Breast epithelium (tissue), 3 donors: ENCODE measurements around the gene P2RY6.

ENCODE experiments used
- CTCF ChIP-seq, 3 donors: fragments of 450-650 bp; IDR thresholded peaks; one replicate each; pipeline ENCODE4 v1.5.1; 2016 to 2017; ENCODE audit warnings: antibody characterized with exemption in 3 of 3, mild to moderate bottlenecking in 3 of 3, moderate library complexity in 3 of 3
- POLR2A ChIP-seq: fragments of 450-650 bp; IDR thresholded peaks from one replicate; pipeline ENCODE4 v1.6.1; 2016; ENCODE audit warnings: antibody characterized with exemption, mild to moderate bottlenecking, moderate library complexity
- POLR2AphosphoS5 ChIP-seq, 3 donors: sonication (generic); formaldehyde crosslinking; IDR thresholded peaks; one replicate each; pipeline ENCODE4 v1.6.1; 2017; ENCODE audit warnings: antibody characterized with exemption in 3 of 3

- TF ChIP-seq CTCF (IDR thresholded peaks at IDR 0.05) (no peak), POLR2AphosphoS5 (IDR thresholded peaks at IDR 0.05) (no peak), POLR2A (no peak)
Measured at GRCh38 chr11:73280626-73281025, 8.5 kb downstream of the P2RY6 start.
